ENCODE data around the gene CAMTA1. TPM values are rescaled to one million over a fixed set of nuclear protein-coding genes. Genes with fewer than 3 reads are reported as not detected.

The CAMTA1 gene
- total RNA-seq, 1 experiment from 2014 or later, result 82.2 TPM

GRCh38 chr1:7192453-7192852 lies 407.2 kb downstream of the CAMTA1 start:
- POLR2A ChIA-PET, result interaction anchor here (0.6 kb wide), 1 partner anchor 426 kb away, joined by 3 read pairs; no protein-coding TSS in a partner anchor
- intact Hi-C loops (cut with micrococcal nuclease; ENCODE audit: unreplicated experiment), result no loop called here
- Histone ChIP-seq H3K36me3 (ENCODE audit: control insufficient read depth, insufficient read depth, low read length) (no peaks in the 10 kb centered on the region), H3K27me3 (ENCODE audit: control insufficient read depth, insufficient read depth, low read length) (no peaks in the 10 kb centered on the region), H3K9me3 (ENCODE audit: control insufficient read depth, insufficient read depth, low read depth, low read length) (no peaks in the 10 kb centered on the region), H3K4me3 (ENCODE audit: low read depth in 2 of 2, low read length in 2 of 2) (no peak overlapping the region), H3K4me1 (ENCODE audit: control insufficient read depth, insufficient read depth, low read length) (no peaks in the 10 kb centered on the region), H3K27ac (ENCODE audit: low read length) (no peak overlapping the region)
- ATAC-seq (no peak), DNase-seq (ENCODE audit: low read depth, low spot score) (no peak)
- TF ChIP-seq REST (IDR thresholded peaks at IDR 0.05; ENCODE audit: insufficient read depth in 1 of 2, low read depth in 2 of 2, low read length in 1 of 2), result no peak
- in situ Hi-C loops (cut with HindIII; ENCODE audit: low pct_unique_long_range_greater_than_20kb, low sequenced_read_pairs), result no loop called here
- no TSS peak for BruUV-seq (replicated peaks)
- CTCF ChIA-PET, result no interaction called here

- CTCF ChIA-PET, result interaction anchor here (0.5 to 0.6 kb wide), 2 partner anchors 540 to 1091 kb away, joined by 3 read pairs; no protein-coding TSS in a partner anchor
- POLR2A ChIA-PET, result no interaction called here
- no TSS peak for BruUV-seq (replicated peaks)
Observed at GRCh38 chr1:7196036-7196911, 411.0 kb downstream of the CAMTA1 start.

More at GRCh38 chr1:7196036-7196911, 411.0 kb downstream of the CAMTA1 start:
- in situ Hi-C loops (cut with HindIII; ENCODE audit: low pct_unique_long_range_greater_than_20kb, low sequenced_read_pairs) (no loop called here), intact Hi-C loops (cut with micrococcal nuclease; ENCODE audit: unreplicated experiment) (no loop called here)
- Histone ChIP-seq H3K4me3 (ENCODE audit: low read depth in 2 of 2, low read length in 2 of 2) (no peak overlapping the region), H3K36me3 (ENCODE audit: control insufficient read depth, insufficient read depth, low read length) (no peaks in the 10 kb centered on the region), H3K9me3 (ENCODE audit: control insufficient read depth, insufficient read depth, low read depth, low read length) (no peaks in the 10 kb centered on the region), H3K27ac (ENCODE audit: low read length) (no peak overlapping the region), H3K27me3 (ENCODE audit: control insufficient read depth, insufficient read depth, low read length) (no peaks in the 10 kb centered on the region; the same call in 1 of the 2 replicates), H3K4me1 (ENCODE audit: control insufficient read depth, insufficient read depth, low read length) (no peaks in the 10 kb centered on the region)
- TF ChIP-seq REST (IDR thresholded peaks at IDR 0.05; ENCODE audit: insufficient read depth in 1 of 2, low read depth in 2 of 2, low read length in 1 of 2) (no peak), SIN3A (IDR thresholded peaks at IDR 0.05; ENCODE audit: borderline replicate concordance, insufficient read depth, low read depth, low read length) (no peak), TCF7L2 (IDR thresholded peaks at IDR 0.05; ENCODE audit: low read depth, low read length) (no peak), POLR2AphosphoS5 (IDR thresholded peaks at IDR 0.05; ENCODE audit: low read depth, low read length) (no peak)
- TF ChIP-seq, protein P1, sequence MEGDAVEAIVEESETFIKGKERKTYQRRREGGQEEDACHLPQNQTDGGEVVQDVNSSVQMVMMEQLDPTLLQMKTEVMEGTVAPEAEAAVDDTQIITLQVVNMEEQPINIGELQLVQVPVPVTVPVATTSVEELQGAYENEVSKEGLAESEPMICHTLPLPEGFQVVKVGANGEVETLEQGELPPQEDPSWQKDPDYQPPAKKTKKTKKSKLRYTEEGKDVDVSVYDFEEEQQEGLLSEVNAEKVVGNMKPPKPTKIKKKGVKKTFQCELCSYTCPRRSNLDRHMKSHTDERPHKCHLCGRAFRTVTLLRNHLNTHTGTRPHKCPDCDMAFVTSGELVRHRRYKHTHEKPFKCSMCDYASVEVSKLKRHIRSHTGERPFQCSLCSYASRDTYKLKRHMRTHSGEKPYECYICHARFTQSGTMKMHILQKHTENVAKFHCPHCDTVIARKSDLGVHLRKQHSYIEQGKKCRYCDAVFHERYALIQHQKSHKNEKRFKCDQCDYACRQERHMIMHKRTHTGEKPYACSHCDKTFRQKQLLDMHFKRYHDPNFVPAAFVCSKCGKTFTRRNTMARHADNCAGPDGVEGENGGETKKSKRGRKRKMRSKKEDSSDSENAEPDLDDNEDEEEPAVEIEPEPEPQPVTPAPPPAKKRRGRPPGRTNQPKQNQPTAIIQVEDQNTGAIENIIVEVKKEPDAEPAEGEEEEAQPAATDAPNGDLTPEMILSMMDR (IDR thresholded peaks at IDR 0.05), result no peak
- no peak for ATAC-seq
- no peak for DNase-seq (ENCODE audit: low read depth, low spot score)
